CD4-positive, alpha-beta T cell treated with Interleukin-15 for 4 hours (primary cell): ENCODE measurements around the gene PIK3CD.
"Not testable (repeated sequence)": the region's sequence is repeated elsewhere in the genome, so short reads cannot be mapped to it uniquely, and the experiment has no call there.

Experiments
- DNase-seq: peaks from one replicate; pipeline ENCODE4 v3.0.0-alpha.2; 2020; ENCODE audit warnings: low spot score

Gene PIK3CD

GRCh38 chr1:9736241-9736640 is 84.7 kb downstream of the PIK3CD start:
- DNase-seq = no peak

GRCh38 chr1:9737057-9737456 is 85.5 kb downstream of the PIK3CD start:
- DNase-seq = no peak

- DNase-seq = no peak
Observed at GRCh38 chr1:9737671-9738070, 86.1 kb downstream of the PIK3CD start.

GRCh38 chr1:9744106-9744799 is 92.7 kb downstream of the PIK3CD start:
- DNase-seq = no peak

- no peak for DNase-seq
Observed at GRCh38 chr1:9746211-9746610, 94.7 kb downstream of the PIK3CD start.

- no peak for DNase-seq
Observed at GRCh38 chr1:9746651-9747050, 95.1 kb downstream of the PIK3CD start.

- not testable (repeated sequence) for DNase-seq
Observed at GRCh38 chr1:9748391-9748790, 96.9 kb downstream of the PIK3CD start.

GRCh38 chr1:9749361-9749760 is 97.8 kb downstream of the PIK3CD start:
- DNase-seq = no peak

- no peak for DNase-seq
Observed at GRCh38 chr1:9751971-9752370, 100.4 kb downstream of the PIK3CD start.

- no peak for DNase-seq
Observed at GRCh38 chr1:9753121-9753531, 101.6 kb downstream of the PIK3CD start.

GRCh38 chr1:9755441-9755995 is 104.0 kb downstream of the PIK3CD start:
- no peak for DNase-seq

- DNase-seq = no peak
Observed at GRCh38 chr1:9758559-9759121, 107.1 kb downstream of the PIK3CD start.

GRCh38 chr1:9759939-9760338 is 108.4 kb downstream of the PIK3CD start:
- DNase-seq = no peak

- DNase-seq = no peak
Observed at GRCh38 chr1:9760824-9761223, 109.3 kb downstream of the PIK3CD start.

- DNase-seq = no peak
Observed at GRCh38 chr1:9761855-9762254, 110.3 kb downstream of the PIK3CD start.

GRCh38 chr1:9762446-9762845 is 110.9 kb downstream of the PIK3CD start:
- not testable (repeated sequence) for DNase-seq

- DNase-seq = no peak
Observed at GRCh38 chr1:9763914-9764313, 112.4 kb downstream of the PIK3CD start.

GRCh38 chr1:9764550-9764949 is 113.0 kb downstream of the PIK3CD start:
- DNase-seq = no peak

- DNase-seq = no peak
Observed at GRCh38 chr1:9766759-9767442, 115.4 kb downstream of the PIK3CD start.

GRCh38 chr1:9767964-9768668 is 116.6 kb downstream of the PIK3CD start:
- DNase-seq = no peak

GRCh38 chr1:9768983-9769382 is 117.5 kb downstream of the PIK3CD start:
- no peak for DNase-seq

GRCh38 chr1:9770298-9770697 is 118.8 kb downstream of the PIK3CD start:
- DNase-seq = no peak
